HG03457 (cell line): ENCODE results near the gene FGD3.

Experiments
- ATAC-seq: cut with Tn5 transposase; IDR thresholded peaks from one replicate; pipeline ENCODE4 v1.9.1; 2021; ENCODE audit warnings: moderate number of reproducible peaks; ENCODE audit not compliant: unreplicated experiment

The FGD3 gene

DNA sequence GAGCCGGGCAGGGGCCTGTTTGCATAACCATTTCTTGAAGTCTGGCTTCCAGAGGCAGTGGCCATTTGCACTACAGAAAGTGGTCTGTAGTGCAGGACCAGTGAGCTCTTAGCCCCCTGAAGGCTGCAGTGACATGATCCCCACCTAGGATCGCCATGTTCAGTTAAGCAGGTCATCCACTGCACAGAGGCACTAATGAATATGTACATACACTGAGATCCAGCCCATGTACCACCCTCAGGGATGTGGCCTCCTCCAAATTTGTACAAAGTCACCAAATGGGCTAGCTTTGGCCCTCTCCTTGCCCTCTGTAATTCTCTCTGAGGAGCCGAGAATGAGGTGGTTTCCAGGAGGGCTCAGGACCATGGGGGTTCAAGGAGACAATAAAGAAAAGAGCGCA is 102.9 kb downstream of the FGD3 start:
- no peak for ATAC-seq

- ATAC-seq = no peak
These were observed 104.4 kb downstream of the FGD3 start for GRCh38 chr9:93051680-93052089.

- no peak for ATAC-seq
These were observed 105.6 kb downstream of the FGD3 start for GRCh38 chr9:93052791-93053540.

DNA sequence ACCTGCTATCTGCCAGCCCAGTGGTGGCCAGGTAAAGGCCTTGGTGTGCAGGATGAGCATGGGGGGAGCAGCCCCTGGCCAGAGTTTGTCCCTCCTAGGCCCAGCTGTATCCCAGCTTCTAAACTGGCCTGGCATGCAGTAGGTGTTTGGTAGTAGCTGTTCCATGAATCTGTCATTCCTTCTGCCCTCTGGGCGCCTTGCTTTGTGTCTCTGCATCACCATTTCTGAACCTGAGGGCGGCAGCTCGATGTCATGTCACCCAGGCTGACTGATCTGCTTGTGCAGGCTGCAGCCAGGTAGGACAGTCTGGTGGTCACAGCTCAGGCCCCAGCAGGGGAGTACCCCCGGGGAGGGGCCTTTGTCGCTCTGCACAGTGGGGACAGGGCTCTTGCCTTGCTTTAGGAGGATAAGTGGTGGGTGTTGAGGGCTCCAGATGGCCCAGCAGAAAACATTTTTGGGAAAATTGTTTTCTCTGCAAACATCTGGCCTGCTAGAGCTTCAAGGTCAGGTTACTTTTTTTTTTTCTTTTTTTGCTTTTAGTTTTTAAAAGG is 106.5 kb downstream of the FGD3 start:
- no peak for ATAC-seq

GRCh38 chr9:93054758-93055704 is 107.7 kb downstream of the FGD3 start:
- ATAC-seq = no peak

DNA sequence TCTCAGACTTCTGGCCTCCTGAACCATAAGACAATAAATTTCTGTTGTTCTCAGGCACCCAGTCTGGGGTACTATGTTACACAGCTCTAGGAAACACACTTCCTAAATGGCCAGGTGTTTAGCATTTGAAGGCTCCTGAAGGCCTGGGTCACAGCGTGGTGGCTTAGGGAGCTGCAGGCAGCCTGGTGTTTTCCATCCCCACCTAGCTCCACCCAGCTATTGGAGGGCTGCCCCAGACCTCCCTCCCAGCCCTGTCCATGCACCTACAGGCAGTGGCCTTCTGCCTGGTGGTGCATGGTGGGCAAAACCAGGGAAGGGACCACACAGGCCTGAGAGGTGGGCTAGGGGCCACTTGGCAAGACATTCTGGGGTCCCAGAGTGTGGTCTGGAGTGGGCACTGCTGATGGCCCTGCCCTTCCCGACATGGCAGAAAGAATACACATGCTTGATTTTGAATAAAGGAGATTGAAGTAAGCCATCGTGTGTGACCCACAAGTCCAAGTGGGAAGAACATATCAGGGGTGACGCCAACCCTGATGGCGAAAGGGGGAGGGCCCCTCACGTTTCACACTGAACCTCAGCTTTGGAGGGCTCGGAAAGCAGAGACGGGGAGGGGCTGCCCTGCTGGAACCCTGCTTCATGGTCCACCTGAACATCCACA is 109.8 kb downstream of the FGD3 start:
- ATAC-seq = no peak

GRCh38 chr9:93057703-93058354 is 110.5 kb downstream of the FGD3 start:
- ATAC-seq = peak; percentile 11

DNA sequence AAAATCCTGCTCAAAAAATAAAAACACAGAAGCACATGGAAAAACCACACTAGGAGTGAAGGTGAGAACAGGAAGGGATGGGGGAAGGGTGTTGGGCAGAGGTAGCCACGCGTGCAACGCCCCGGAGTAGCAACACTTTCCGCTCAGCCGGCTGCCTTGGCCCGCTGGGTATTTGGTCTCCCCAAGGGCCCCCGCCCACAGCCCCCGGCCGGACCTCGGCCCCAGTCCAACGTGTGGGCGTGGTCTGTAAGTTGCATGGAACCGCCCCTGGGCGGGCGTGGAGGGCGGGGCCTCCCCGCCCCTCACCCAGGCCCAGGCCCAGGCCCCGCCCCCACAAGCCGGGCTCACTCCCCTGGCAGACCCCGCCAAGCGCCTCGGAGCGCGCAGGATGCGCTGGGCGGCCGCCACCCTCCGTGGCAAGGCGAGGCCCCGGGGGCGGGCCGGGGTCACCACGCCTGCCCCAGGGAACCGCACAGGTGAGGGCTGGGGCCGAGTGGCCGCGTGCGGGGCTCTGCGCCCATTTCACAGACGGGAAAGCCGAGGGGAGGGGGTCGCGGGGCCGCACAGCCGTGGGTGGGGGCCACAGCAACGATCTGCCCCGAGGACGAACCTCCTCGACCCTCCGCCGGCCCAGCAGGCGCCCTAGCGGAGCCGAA is 111.2 kb downstream of the FGD3 start, which contains the start of gene SUSD3:
Gene SUSD3, plus strand, starts transcription at position 347 of the 656 bp plus-strand sequence. Its CDS starts 42 bp downstream, at position 389.
- peak; percentile 42 for ATAC-seq

- peak; percentile 2 for ATAC-seq
These were observed 111.8 kb downstream of the FGD3 start for GRCh38 chr9:93059011-93059714.

DNA sequence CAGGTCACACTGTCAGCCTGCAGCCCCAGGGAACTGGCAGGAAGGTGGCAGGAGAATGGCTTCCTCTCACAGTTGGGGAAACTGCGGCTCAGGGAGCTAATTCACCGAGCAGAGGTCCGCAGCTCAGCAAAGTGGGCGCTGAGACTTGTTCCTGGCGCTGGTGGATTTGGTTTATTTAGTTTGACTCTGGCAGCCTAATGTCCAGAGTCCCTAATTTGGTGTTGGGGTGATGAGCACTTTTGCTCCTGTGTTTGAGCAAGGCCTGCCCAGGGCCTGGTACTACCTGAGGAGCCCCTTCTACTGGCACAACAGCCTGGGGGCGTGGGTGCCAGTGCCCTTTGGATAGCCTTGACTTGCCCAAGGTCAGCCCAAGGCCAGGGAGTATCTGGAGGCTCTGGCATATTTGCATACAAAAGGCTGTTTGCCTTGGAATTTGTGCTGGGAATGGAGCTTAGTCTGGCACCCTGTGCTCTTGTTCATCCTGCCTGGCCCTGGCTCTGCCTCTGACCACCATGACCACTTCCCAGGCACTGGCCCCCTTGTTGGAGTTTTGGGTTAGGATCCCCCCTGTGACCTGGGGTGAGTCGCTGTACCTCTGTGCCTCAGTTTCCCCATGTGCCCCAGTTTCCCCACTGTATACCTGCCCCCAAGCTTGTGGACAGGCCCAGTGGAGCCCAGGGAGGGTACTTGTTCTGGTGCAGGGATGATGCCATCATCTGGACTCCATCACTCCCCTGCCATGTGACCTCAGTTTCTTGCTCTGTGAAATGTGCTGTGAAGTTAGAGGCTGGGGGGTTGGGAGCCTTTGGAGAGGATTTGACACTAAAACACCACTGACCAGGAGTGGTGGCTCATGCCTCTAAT is 112.6 kb downstream of the FGD3 start:
- no peak for ATAC-seq

DNA sequence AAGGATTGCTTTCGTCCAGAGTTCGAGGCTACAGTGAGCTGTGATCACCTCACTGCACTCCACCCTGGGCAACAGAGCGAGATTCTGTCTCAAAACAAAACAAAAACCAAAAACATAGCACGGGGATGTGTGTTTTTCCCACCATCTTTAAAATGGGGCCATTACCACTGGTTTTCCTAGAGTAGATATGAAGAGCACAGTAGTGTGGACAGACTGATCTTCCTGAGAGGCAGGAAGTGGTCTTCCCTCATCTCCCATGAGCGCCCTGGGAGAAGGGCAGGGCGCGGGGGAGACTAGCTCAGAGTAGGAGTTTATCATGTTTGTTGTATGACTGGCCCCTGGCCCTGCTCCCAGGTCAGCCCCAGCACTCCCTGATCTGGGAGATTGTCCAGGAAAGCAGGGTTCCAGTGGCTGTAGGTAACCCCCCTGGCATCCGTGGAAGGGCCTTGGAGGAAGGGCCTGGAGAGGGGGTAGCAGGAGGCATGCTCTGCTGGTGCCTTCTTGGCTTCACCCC is 113.5 kb downstream of the FGD3 start:
- no peak for ATAC-seq

- ATAC-seq = no peak
These were observed 114.0 kb downstream of the FGD3 start for GRCh38 chr9:93061260-93061751.

- no peak for ATAC-seq
These were observed 114.8 kb downstream of the FGD3 start for GRCh38 chr9:93061791-93062763.

DNA sequence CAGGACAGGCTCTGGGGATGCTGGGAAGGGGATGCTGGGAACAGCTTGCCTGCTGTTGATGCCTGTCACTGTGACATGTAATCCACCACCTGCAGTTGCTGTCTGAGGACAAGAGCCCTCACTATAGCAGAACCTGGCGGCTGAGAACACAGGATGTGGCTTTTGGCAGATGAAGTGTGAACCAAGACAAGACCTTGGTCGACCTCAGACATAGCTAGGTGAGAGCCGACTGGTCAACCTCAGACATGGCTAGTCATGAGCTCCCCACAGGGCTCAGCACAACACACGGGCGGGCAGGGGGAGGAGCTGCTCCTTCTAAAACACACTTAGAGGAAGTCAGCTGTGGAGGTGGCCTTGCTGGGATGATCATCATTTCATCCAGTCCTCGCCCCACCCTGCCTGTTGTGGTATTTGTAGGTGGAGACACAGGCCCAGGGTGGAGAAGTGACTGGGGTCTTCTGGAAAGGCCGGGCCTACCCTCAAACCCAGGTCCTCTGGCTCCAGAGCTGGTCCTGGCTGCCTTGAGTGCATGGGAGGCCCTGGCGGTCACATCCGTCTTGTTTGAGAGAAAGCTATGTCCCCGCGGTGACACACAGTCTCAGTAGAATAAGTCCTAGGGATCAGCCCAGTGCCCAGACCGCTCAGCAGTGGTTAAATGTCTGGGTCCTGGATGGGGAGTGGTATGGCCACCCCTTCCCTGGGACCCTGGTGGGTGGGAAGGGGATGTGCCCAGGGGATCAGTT is 117.2 kb downstream of the FGD3 start:
- peak; percentile 73 for ATAC-seq

GRCh38 chr9:93065135-93065720 is 117.9 kb downstream of the FGD3 start:
- no peak for ATAC-seq
